Measurements from ENCODE around the gene JAGN1. TPM values are rescaled to one million over a fixed set of nuclear protein-coding genes. Genes with fewer than 3 reads are reported as not detected.

Gene JAGN1
- total and polyA plus RNA-seq, 9 of the 15 experiments (the other 6 are each of a cell fraction or from before 2014, with no cell fraction given): 31.6 to 77.8 (median 40.3) TPM

DNA sequence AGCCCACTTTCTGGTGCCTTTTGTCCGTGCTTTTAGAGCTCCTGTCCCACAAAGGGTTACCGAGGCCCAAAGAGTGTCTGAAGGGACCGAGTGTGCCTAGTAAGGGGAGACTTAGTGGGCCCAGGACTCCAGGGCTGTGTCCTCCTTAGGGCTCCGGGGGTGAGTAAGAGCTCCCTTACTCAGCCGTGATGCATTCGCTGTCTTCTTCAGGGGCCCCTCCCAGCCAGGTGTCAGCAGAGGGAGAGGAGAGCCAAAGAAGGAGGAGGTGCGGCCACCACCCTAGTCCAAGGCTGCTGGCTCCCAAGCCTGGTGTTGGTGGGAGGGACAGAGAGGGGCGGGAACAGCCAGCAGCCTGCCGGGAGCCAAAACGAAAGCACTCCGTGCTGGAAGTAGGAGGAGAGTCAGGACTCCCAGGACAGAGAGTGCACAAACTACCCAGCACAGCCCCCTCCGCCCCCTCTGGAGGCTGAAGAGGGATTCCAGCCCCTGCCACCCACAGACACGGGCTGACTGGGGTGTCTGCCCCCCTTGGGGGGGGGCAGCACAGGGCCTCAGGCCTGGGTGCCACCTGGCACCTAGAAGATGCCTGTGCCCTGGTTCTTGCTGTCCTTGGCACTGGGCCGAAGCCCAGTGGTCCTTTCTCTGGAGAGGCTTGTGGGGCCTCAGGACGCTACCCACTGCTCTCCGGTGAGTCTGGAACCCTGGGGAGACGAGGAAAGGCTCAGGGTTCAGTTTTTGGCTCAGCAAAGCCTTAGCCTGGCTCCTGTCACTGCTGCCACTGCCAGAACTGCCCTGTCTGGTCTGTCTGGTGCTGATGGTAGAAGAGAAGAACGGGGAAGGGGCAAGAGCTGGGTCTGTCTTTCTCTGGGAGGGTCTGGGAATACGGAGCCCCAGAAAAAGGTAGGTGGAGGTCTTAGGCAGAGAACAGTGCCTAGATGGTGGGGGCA is 26.6 kb downstream of the JAGN1 start, which contains the start of gene IL17RC (continued):
- TF ChIP-seq, protein P1, sequence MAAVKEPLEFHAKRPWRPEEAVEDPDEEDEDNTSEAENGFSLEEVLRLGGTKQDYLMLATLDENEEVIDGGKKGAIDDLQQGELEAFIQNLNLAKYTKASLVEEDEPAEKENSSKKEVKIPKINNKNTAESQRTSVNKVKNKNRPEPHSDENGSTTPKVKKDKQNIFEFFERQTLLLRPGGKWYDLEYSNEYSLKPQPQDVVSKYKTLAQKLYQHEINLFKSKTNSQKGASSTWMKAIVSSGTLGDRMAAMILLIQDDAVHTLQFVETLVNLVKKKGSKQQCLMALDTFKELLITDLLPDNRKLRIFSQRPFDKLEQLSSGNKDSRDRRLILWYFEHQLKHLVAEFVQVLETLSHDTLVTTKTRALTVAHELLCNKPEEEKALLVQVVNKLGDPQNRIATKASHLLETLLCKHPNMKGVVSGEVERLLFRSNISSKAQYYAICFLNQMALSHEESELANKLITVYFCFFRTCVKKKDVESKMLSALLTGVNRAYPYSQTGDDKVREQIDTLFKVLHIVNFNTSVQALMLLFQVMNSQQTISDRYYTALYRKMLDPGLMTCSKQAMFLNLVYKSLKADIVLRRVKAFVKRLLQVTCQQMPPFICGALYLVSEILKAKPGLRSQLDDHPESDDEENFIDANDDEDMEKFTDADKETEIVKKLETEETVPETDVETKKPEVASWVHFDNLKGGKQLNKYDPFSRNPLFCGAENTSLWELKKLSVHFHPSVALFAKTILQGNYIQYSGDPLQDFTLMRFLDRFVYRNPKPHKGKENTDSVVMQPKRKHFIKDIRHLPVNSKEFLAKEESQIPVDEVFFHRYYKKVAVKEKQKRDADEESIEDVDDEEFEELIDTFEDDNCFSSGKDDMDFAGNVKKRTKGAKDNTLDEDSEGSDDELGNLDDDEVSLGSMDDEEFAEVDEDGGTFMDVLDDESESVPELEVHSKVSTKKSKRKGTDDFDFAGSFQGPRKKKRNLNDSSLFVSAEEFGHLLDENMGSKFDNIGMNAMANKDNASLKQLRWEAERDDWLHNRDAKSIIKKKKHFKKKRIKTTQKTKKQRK (IDR thresholded peaks at IDR 0.05; ENCODE audit: borderline replicate concordance, low read depth, low read length): no peak
- TF ChIP-seq BMI1 (IDR thresholded peaks at IDR 0.05; ENCODE audit: low read length) (no peak), ZNF436 (CRISPR knock-in tag; IDR thresholded peaks at IDR 0.05) (no peak), RBM15 (IDR thresholded peaks at IDR 0.05; ENCODE audit: insufficient read depth, low read length) (no peak), HEY1 (CRISPR knock-in tag; IDR thresholded peaks at IDR 0.05; ENCODE audit: borderline replicate concordance) (no peak), PHB (CRISPR knock-in tag; IDR thresholded peaks at IDR 0.05) (no peak), CBFB (CRISPR knock-in tag; IDR thresholded peaks at IDR 0.05) (no peak), CCNT2 (IDR thresholded peaks at IDR 0.05; ENCODE audit: borderline replicate concordance, extremely low read depth, insufficient read length, low read depth, low read length) (no peak), POU5F1 (IDR thresholded peaks at IDR 0.05; ENCODE audit: borderline replicate concordance, low read depth, low read length, partially characterized antibody) (no peak), NFE2L1 (tag; IDR thresholded peaks at IDR 0.05; ENCODE audit: borderline replicate concordance, low read depth) (no peak), PTRF (tag; IDR thresholded peaks at IDR 0.05) (no peak), RBM14 (IDR thresholded peaks at IDR 0.05; ENCODE audit: borderline replicate concordance, insufficient read depth, low read depth, low read length) (no peak)
- TF ChIP-seq, protein P2, sequence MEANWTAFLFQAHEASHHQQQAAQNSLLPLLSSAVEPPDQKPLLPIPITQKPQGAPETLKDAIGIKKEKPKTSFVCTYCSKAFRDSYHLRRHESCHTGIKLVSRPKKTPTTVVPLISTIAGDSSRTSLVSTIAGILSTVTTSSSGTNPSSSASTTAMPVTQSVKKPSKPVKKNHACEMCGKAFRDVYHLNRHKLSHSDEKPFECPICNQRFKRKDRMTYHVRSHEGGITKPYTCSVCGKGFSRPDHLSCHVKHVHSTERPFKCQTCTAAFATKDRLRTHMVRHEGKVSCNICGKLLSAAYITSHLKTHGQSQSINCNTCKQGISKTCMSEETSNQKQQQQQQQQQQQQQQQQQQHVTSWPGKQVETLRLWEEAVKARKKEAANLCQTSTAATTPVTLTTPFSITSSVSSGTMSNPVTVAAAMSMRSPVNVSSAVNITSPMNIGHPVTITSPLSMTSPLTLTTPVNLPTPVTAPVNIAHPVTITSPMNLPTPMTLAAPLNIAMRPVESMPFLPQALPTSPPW (CRISPR knock-in tag; IDR thresholded peaks at IDR 0.05): peak; percentile 57; the same call in 1 of the 2 replicates
- TF ChIP-seq, protein P3, sequence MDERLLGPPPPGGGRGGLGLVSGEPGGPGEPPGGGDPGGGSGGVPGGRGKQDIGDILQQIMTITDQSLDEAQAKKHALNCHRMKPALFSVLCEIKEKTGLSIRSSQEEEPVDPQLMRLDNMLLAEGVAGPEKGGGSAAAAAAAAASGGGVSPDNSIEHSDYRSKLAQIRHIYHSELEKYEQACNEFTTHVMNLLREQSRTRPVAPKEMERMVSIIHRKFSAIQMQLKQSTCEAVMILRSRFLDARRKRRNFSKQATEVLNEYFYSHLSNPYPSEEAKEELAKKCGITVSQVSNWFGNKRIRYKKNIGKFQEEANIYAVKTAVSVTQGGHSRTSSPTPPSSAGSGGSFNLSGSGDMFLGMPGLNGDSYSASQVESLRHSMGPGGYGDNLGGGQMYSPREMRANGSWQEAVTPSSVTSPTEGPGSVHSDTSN (CRISPR knock-in tag; IDR thresholded peaks at IDR 0.05; ENCODE audit: low read depth): no peak
- TF ChIP-seq, protein P3 (tag; conservative IDR thresholded peaks at IDR 0.05; ENCODE audit: low read depth): no peak
- TF ChIP-seq, protein P4, sequence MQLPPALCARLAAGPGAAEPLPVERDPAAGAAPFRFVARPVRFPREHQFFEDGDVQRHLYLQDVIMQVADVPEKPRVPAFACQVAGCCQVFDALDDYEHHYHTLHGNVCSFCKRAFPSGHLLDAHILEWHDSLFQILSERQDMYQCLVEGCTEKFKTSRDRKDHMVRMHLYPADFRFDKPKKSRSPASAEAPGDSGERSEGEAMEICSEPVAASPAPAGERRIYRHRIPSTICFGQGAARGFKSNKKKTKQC (CRISPR knock-in tag; IDR thresholded peaks at IDR 0.05): 0 out of 2 replicates have a peak, but pooled peaks have one; percentile 5

Data from K562 (cell line).